Gastroesophageal sphincter (tissue), 4 donors: ENCODE data around the gene KLC1. TPM values are rescaled to one million over a fixed set of nuclear protein-coding genes. Genes with fewer than 3 reads are reported as not detected.

Source experiments
- ATAC-seq: fragments of 150-250 bp; one replicate; pipeline ENCODE4 v1.9.1; 2016; ENCODE audit warnings: mild to moderate bottlenecking, moderate library complexity
- H3K27ac ChIP-seq, 4 donors: fragments of 200-600 bp; sonication (generic) in 3 of 4; 1 replicate in 3 of 4; 2 replicates in 1 of 4; pipeline ENCODE4 v1.5.1; 2016 to 2019
- H3K27me3 ChIP-seq: fragments of 200-600 bp; sonication (generic); one replicate; pipeline ENCODE4 v1.5.1; 2019
- H3K36me3 ChIP-seq, 2 donors: fragments of 200-600 bp; sonication (generic); one replicate each; pipeline ENCODE4 v1.5.1; 2019; ENCODE audit warnings: control low read depth in 1 of 2
- H3K4me1 ChIP-seq, 3 donors: fragments of 200-600 bp; sonication (generic); 1 replicate in 2 of 3; 2 replicates in 1 of 3; pipeline ENCODE4 v1.5.1; 2016 to 2019; ENCODE audit warnings: control low read depth in 2 of 3
- H3K4me3 ChIP-seq, 2 donors: fragments of 200-600 bp; sonication (generic); one replicate each; pipeline ENCODE4 v1.5.1; 2019; ENCODE audit warnings: mild to moderate bottlenecking in 1 of 2, moderate library complexity in 1 of 2
- H3K9me3 ChIP-seq, 3 donors: fragments of 200-600 bp; sonication (generic); one replicate each; pipeline ENCODE4 v1.5.1; 2017 to 2019; ENCODE audit warnings: control low read depth in 2 of 3
- CTCF ChIP-seq, 4 experiments: fragments of 200-600 bp in 2 of 4; fragments of 450-650 bp in 2 of 4; sonication (generic) in 1 of 4; IDR thresholded peaks; one replicate each; pipeline ENCODE4 v1.5.1; 2017 to 2019; ENCODE audit warnings: antibody characterized with exemption in 4 of 4, mild to moderate bottlenecking in 2 of 4, moderate library complexity in 2 of 4
- EP300 ChIP-seq: sonication (generic); formaldehyde crosslinking; IDR thresholded peaks from one replicate; pipeline ENCODE4 v1.6.1; 2017; ENCODE audit warnings: antibody characterized with exemption, mild to moderate bottlenecking
- POLR2A ChIP-seq, 2 donors: fragments of 450-650 bp; IDR thresholded peaks; one replicate each; pipeline ENCODE4 v1.6.1; 2017; ENCODE audit warnings: antibody characterized with exemption in 2 of 2, mild to moderate bottlenecking in 2 of 2, moderate library complexity in 1 of 2
- POLR2AphosphoS5 ChIP-seq: sonication (generic); formaldehyde crosslinking; IDR thresholded peaks from one replicate; pipeline ENCODE4 v1.6.1; 2017; ENCODE audit warnings: antibody characterized with exemption
- WGBS, 2 donors: methylation state at CpG; one replicate each; pipeline ENCODE4 v1.1.5; 2018; ENCODE audit warnings: low coverage in 1 of 2; 5-methylcytosine and 5-hydroxymethylcytosine counted together
- total RNA-seq, 4 donors: library from RNA; depleted of rRNA; stranded (reverse); fragments of >200 nt; gene quantifications; one replicate each; pipeline ENCODE4 v1.1.0, GENCODE V29; 2016

KLC1 gene
- total RNA-seq, 4 donors from 2014 or later = 275 to 390 (median 339) TPM

GRCh38 chr14:103629503-103630121, 601 bp downstream of the KLC1 start:
- Histone ChIP-seq H3K4me1 (peaks cover 0 to 74% (median 40%) of the 10 kb centered on the region in 3 donors), H3K9me3 (no peaks in the 10 kb centered on the region), H3K27ac (peak overlapping the region; percentile 93 to 100 (median 97)), H3K36me3 (peaks cover 0 to 16% of the 10 kb centered on the region in 2 donors), H3K27me3 (no peaks in the 10 kb centered on the region), H3K4me3 (peak overlapping the region; percentile 78 to 89)
- ATAC-seq = peak; percentile 39
- 0 to 2% methylated on average over 13 of the region's 71 CpGs for WGBS, 2 donors
- TF ChIP-seq POLR2AphosphoS5 = no peak
- TF ChIP-seq CTCF (IDR thresholded peaks at IDR 0.05) = peak in 1 of 4 experiments; percentile 4

- H3K4me1 ChIP-seq = peaks cover 0 to 74% (median 45%) of the 10 kb centered on the region in 3 donors
- WGBS, 2 donors = 4 to 6% methylated on average over 5 of the region's 5 CpGs
- peak overlapping the region in 3 of 4 donors; percentile 93 to 100 (median 100) for H3K27ac ChIP-seq
- no peaks in the 10 kb centered on the region for H3K9me3 ChIP-seq
- no peak for ATAC-seq
- peaks cover 0 to 16% of the 10 kb centered on the region in 2 donors for H3K36me3 ChIP-seq
- TF ChIP-seq POLR2A (IDR thresholded peaks at IDR 0.05) = no peak
- no peak for TF ChIP-seq CTCF (IDR thresholded peaks at IDR 0.05)
- TF ChIP-seq POLR2AphosphoS5 = no peak
- no peak for TF ChIP-seq EP300
- peak overlapping the region; percentile 78 to 89 for H3K4me3 ChIP-seq
- H3K27me3 ChIP-seq = no peaks in the 10 kb centered on the region
Observed at GRCh38 chr14:103630364-103631108, 1.5 kb downstream of the KLC1 start.

- TF ChIP-seq POLR2A (IDR thresholded peaks at IDR 0.05) (no peak), POLR2AphosphoS5 (no peak), EP300 (no peak), CTCF (IDR thresholded peaks at IDR 0.05) (no peak)
- no peaks in the 10 kb centered on the region for H3K27me3 ChIP-seq
- peaks cover 0 to 16% of the 10 kb centered on the region in 2 donors for H3K36me3 ChIP-seq
- peaks cover 0 to 88% (median 46%) of the 10 kb centered on the region in 3 donors for H3K4me1 ChIP-seq
- no CpG with 5 or more reads among the region's 1 CpG for WGBS, 2 donors
- no peak overlapping the region for H3K4me3 ChIP-seq
- peak overlapping the region in 1 of 4 donors; percentile 24 for H3K27ac ChIP-seq
- no peak for ATAC-seq
- no peaks in the 10 kb centered on the region for H3K9me3 ChIP-seq
Observed at GRCh38 chr14:103633391-103633790, 4.4 kb downstream of the KLC1 start.

GRCh38 chr14:103634156-103634555, 5.1 kb downstream of the KLC1 start:
- H3K27ac ChIP-seq = peak overlapping the region in 3 of 4 donors; percentile 4 to 38 (median 24)
- no peak for ATAC-seq
- no peaks in the 10 kb centered on the region for H3K27me3 ChIP-seq
- H3K36me3 ChIP-seq = peaks cover 0 to 16% of the 10 kb centered on the region in 2 donors
- 38 to 67% methylated on average over 3 to 4 of the region's 4 CpGs for WGBS, 2 donors
- H3K4me3 ChIP-seq = no peak overlapping the region
- TF ChIP-seq POLR2AphosphoS5 (no peak), EP300 (no peak), POLR2A (IDR thresholded peaks at IDR 0.05) (no peak), CTCF (IDR thresholded peaks at IDR 0.05) (no peak)
- no peaks in the 10 kb centered on the region for H3K9me3 ChIP-seq
- peaks cover 0 to 92% (median 48%) of the 10 kb centered on the region in 3 donors for H3K4me1 ChIP-seq
